Measurements from ENCODE around the gene UBAC1. TPM values are rescaled to one million over a fixed set of nuclear protein-coding genes. Genes with fewer than 3 reads are reported as not detected.
"Not testable (repeated sequence)": the region's sequence is repeated elsewhere in the genome, so short reads cannot be mapped to it uniquely, and the experiment has no call there.

The UBAC1 gene
- total and polyA plus RNA-seq, 5 donors from 2014 or later: 17.8 to 27.7 (median 23.8) TPM

DNA sequence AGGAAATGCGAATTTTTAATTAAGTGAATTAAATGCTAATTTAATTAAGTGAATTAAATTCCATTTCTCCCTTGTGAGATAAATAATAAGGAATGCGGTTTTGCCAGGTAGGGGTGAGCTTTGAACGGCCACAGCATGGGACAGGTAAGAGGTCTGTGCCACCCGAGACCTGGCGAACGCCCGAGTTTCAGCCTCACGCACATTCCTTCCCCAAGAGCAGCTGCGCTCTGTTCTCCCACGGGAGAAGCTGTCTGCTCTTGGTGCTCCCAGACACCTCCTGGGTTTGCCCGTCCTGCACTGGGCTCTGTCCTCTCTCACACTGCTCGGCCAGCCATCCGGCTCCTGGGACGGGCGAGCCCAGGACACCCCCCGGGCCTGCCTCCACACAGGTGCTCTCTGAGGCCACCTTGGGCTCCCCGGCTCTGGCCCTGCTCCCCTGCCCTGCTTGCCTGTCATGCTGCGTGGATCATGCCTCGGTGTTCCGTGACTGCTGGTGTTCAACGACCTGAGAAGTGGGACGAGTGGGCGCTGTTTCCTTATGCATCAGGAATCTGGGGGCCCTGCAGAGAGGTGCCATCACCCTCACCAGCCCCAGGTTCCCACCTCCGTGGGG, 40.1 kb downstream of the UBAC1 start:
- no peak overlapping the region for H3K27ac Mint-ChIP-seq
- H3K4me3 Mint-ChIP-seq: no peak overlapping the region
- Histone ChIP-seq H3K27me3 (ENCODE audit: control insufficient read depth, insufficient read depth, low read length) (no peaks in the 10 kb centered on the region), H3K9me3 (ENCODE audit: control insufficient read depth in 2 of 2, low read length in 2 of 2) (peaks cover 10 to 37% of the 10 kb centered on the region in 2 experiments), H3K27ac (ENCODE audit: insufficient read depth, low read length, poor library complexity, severe bottlenecking) (no peak overlapping the region), H3K4me3 (ENCODE audit: low read depth, low read length) (no peak overlapping the region), H3K36me3 (ENCODE audit: control insufficient read depth, insufficient read depth, low read length) (no peaks in the 10 kb centered on the region), H3K4me1 (ENCODE audit: control insufficient read depth, insufficient read depth, low read length, poor library complexity, severe bottlenecking) (no peaks in the 10 kb centered on the region)
- peaks cover 1 to 25% (median 7%) of the 10 kb centered on the region in 7 donors for H3K9me3 Mint-ChIP-seq
- peaks cover 0 to 11% (median 2%) of the 10 kb centered on the region in 4 donors for H3K4me1 Mint-ChIP-seq
- peaks cover 13% of the 10 kb centered on the region for H3K36me3 Mint-ChIP-seq
- no peak for ATAC-seq (ENCODE audit: low read depth in 2 of 2)
- no peak for DNase-seq
- peaks cover 6% of the 10 kb centered on the region for H3K27me3 Mint-ChIP-seq

GRCh38 chr9:135920256-135920930, 40.8 kb downstream of the UBAC1 start:
- H3K4me3 ChIP-seq (ENCODE audit: low read depth, low read length): no peak overlapping the region

DNA sequence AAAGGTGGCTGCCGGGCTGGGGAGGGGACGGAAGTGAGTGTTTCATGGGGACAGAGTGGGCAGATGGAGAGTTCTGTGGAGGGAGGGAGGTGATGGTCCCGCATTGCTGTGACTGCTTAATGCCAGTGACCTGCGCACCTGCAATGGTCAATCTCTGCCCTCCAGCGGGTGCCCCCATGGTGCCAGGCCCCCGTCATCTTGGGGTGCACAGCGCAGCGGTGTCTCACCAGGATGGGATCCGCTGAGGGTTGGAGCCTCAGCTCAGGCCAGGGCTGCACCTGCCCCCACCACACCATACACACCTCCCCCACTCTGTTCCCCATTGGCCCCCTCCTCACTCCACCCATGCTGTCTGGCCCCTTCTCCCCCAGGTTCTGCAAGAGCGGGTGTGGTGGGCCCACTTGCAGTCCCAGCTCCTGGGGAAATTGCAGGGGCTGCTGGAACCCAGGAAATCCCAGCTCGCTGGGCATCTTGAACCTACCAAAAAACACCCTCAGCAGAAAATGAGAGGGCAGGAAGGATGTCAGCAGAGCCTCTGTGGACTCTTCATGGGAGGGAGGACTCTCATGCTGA, 41.8 kb downstream of the UBAC1 start:
- H3K27me3 Mint-ChIP-seq: peaks cover 6% of the 10 kb centered on the region
- no peak overlapping the region for H3K4me3 Mint-ChIP-seq
- H3K9me3 Mint-ChIP-seq: peaks cover 3 to 42% (median 13%) of the 10 kb centered on the region in 7 donors
- Histone ChIP-seq H3K9me3 (ENCODE audit: control insufficient read depth in 2 of 2, low read length in 2 of 2) (peaks cover 18 to 54% of the 10 kb centered on the region in 2 experiments), H3K4me3 (ENCODE audit: low read depth, low read length) (no peak overlapping the region), H3K27ac (ENCODE audit: insufficient read depth, low read length, poor library complexity, severe bottlenecking) (no peak overlapping the region), H3K27me3 (ENCODE audit: control insufficient read depth, insufficient read depth, low read length) (no peaks in the 10 kb centered on the region), H3K36me3 (ENCODE audit: control insufficient read depth, insufficient read depth, low read length) (peaks cover 17% of the 10 kb centered on the region), H3K4me1 (ENCODE audit: control insufficient read depth, insufficient read depth, low read length, poor library complexity, severe bottlenecking) (no peaks in the 10 kb centered on the region)
- no peak overlapping the region for H3K27ac Mint-ChIP-seq
- DNase-seq (no peak), ATAC-seq (ENCODE audit: low read depth in 2 of 2) (no peak)
- H3K4me1 Mint-ChIP-seq: no peaks in the 10 kb centered on the region
- peaks cover 26% of the 10 kb centered on the region for H3K36me3 Mint-ChIP-seq

More at GRCh38 chr9:135920256-135920930, 40.8 kb downstream of the UBAC1 start:
- H3K36me3 Mint-ChIP-seq: peaks cover 20% of the 10 kb centered on the region
- H3K4me3 Mint-ChIP-seq: no peak overlapping the region
- Histone ChIP-seq H3K27me3 (ENCODE audit: control insufficient read depth, insufficient read depth, low read length) (no peaks in the 10 kb centered on the region), H3K9me3 (ENCODE audit: control insufficient read depth in 2 of 2, low read length in 2 of 2) (peaks cover 12 to 44% of the 10 kb centered on the region in 2 experiments), H3K36me3 (ENCODE audit: control insufficient read depth, insufficient read depth, low read length) (peaks cover 7% of the 10 kb centered on the region), H3K4me1 (ENCODE audit: control insufficient read depth, insufficient read depth, low read length, poor library complexity, severe bottlenecking) (no peaks in the 10 kb centered on the region), H3K27ac (ENCODE audit: insufficient read depth, low read length, poor library complexity, severe bottlenecking) (no peak overlapping the region)
- peaks cover 3 to 32% (median 9%) of the 10 kb centered on the region in 7 donors for H3K9me3 Mint-ChIP-seq
- no peak overlapping the region for H3K27ac Mint-ChIP-seq
- peaks cover 0 to 4% (median 0%) of the 10 kb centered on the region in 4 donors for H3K4me1 Mint-ChIP-seq
- no peak for DNase-seq
- peaks cover 6% of the 10 kb centered on the region for H3K27me3 Mint-ChIP-seq
- no peak for ATAC-seq (ENCODE audit: low read depth in 2 of 2)

- not testable (repeated sequence) for H3K4me3 ChIP-seq (ENCODE audit: low read depth, low read length); ATAC-seq (ENCODE audit: low read depth in 2 of 2); DNase-seq; H3K4me1 Mint-ChIP-seq; H3K27ac Mint-ChIP-seq; H3K27me3 ChIP-seq (ENCODE audit: control insufficient read depth, insufficient read depth, low read length); H3K27me3 Mint-ChIP-seq; H3K27ac ChIP-seq (ENCODE audit: insufficient read depth, low read length, poor library complexity, severe bottlenecking); H3K4me3 Mint-ChIP-seq; H3K4me1 ChIP-seq (ENCODE audit: control insufficient read depth, insufficient read depth, low read length, poor library complexity, severe bottlenecking)
- H3K36me3 Mint-ChIP-seq: peaks cover 43% of the 10 kb centered on the region
- peaks cover 5 to 57% (median 17%) of the 10 kb centered on the region in 7 donors for H3K9me3 Mint-ChIP-seq
- peaks cover 30% of the 10 kb centered on the region for H3K36me3 ChIP-seq (ENCODE audit: control insufficient read depth, insufficient read depth, low read length)
- peaks cover 23 to 68% of the 10 kb centered on the region in 2 experiments for H3K9me3 ChIP-seq (ENCODE audit: control insufficient read depth in 2 of 2, low read length in 2 of 2)
Observed at GRCh38 chr9:135916227-135916626, 44.9 kb downstream of the UBAC1 start.

DNA sequence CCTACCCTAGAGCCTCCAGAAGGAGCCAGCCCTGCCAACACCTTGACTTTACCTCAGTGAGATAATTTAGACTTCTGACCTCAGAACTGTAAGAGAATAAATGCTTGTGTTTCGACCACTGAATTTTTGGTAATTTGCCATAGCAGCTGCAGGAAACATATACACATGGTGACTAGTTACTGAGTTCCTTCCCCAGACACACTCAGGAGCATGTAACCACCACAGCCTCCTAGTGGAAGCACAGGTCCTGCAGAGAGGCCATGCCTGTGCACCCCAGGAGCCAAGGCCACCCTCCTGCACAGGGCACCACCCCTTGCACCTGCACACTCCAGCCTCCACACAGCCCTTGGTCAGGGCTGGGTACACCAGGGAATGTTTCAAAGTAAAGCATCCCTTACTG, 46.3 kb downstream of the UBAC1 start:
- Histone ChIP-seq H3K4me3 (ENCODE audit: low read depth, low read length) (no peak overlapping the region), H3K4me1 (ENCODE audit: control insufficient read depth, insufficient read depth, low read length, poor library complexity, severe bottlenecking) (no peaks in the 10 kb centered on the region), H3K36me3 (ENCODE audit: control insufficient read depth, insufficient read depth, low read length) (peaks cover 35% of the 10 kb centered on the region), H3K9me3 (ENCODE audit: control insufficient read depth in 2 of 2, low read length in 2 of 2) (peaks cover 23 to 67% of the 10 kb centered on the region in 2 experiments), H3K27me3 (ENCODE audit: control insufficient read depth, insufficient read depth, low read length) (no peaks in the 10 kb centered on the region), H3K27ac (ENCODE audit: insufficient read depth, low read length, poor library complexity, severe bottlenecking) (no peak overlapping the region)
- H3K4me1 Mint-ChIP-seq: peaks cover 9 to 20% (median 14%) of the 10 kb centered on the region in 4 donors
- no peak overlapping the region for H3K27ac Mint-ChIP-seq
- no peak for DNase-seq
- H3K9me3 Mint-ChIP-seq: peaks cover 5 to 59% (median 17%) of the 10 kb centered on the region in 7 donors
- no peak for ATAC-seq (ENCODE audit: low read depth in 2 of 2)
- peaks cover 6% of the 10 kb centered on the region for H3K27me3 Mint-ChIP-seq
- H3K36me3 Mint-ChIP-seq: peaks cover 56% of the 10 kb centered on the region
- H3K4me3 Mint-ChIP-seq: no peak overlapping the region

DNA sequence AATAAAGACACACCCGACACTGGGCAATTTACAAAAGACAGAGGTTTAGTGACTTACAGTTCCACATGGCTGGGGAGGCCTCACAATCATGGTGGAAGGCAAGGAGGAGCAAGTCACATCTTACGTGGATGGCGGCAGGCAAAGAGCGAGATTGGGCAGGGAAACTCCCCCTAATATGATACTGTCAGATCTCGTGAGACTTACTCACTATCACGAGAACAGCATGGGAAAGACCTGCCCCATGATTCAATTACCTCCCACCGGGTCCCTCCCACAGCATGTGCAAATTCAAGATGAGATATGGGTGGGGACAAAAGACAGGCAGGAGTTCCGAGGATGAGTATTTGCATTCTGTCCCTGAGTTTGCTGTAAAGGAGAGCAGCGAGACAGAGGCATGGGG, 49.9 kb downstream of the UBAC1 start:
- peaks cover 49% of the 10 kb centered on the region for H3K36me3 Mint-ChIP-seq
- H3K27me3 Mint-ChIP-seq; ATAC-seq (ENCODE audit: low read depth in 2 of 2); H3K4me3 Mint-ChIP-seq; DNase-seq; H3K27ac ChIP-seq (ENCODE audit: insufficient read depth, low read length, poor library complexity, severe bottlenecking); H3K4me3 ChIP-seq (ENCODE audit: low read depth, low read length); H3K27me3 ChIP-seq (ENCODE audit: control insufficient read depth, insufficient read depth, low read length): not testable (repeated sequence)
- peaks cover 21% of the 10 kb centered on the region for H3K4me1 ChIP-seq (ENCODE audit: control insufficient read depth, insufficient read depth, low read length, poor library complexity, severe bottlenecking)
- peaks cover 35% of the 10 kb centered on the region for H3K36me3 ChIP-seq (ENCODE audit: control insufficient read depth, insufficient read depth, low read length)
- peaks cover 0 to 35% (median 8%) of the 10 kb centered on the region in 7 donors for H3K9me3 Mint-ChIP-seq
- H3K27ac Mint-ChIP-seq: peak overlapping the region; percentile 65 to 89 (median 65)
- H3K4me1 Mint-ChIP-seq: peaks cover 22 to 40% (median 26%) of the 10 kb centered on the region in 4 donors
- peaks cover 13 to 32% of the 10 kb centered on the region in 2 experiments for H3K9me3 ChIP-seq (ENCODE audit: control insufficient read depth in 2 of 2, low read length in 2 of 2)

- H3K27me3 ChIP-seq (ENCODE audit: control insufficient read depth, insufficient read depth, low read length): no peaks in the 10 kb centered on the region
- peaks cover 26% of the 10 kb centered on the region for H3K4me1 ChIP-seq (ENCODE audit: control insufficient read depth, insufficient read depth, low read length, poor library complexity, severe bottlenecking)
- Mint-ChIP-seq H3K9me3 (peaks cover 0 to 31% (median 8%) of the 10 kb centered on the region in 7 donors), H3K27me3 (no peaks in the 10 kb centered on the region), H3K36me3 (peaks cover 45% of the 10 kb centered on the region), H3K27ac (peak overlapping the region in 1 of 3 donors; percentile 65), H3K4me3 (peak overlapping the region in 2 of 4 donors; percentile 10 to 94), H3K4me1 (peaks cover 23 to 45% (median 30%) of the 10 kb centered on the region in 4 donors)
- no peak for DNase-seq
- H3K4me3 ChIP-seq (ENCODE audit: low read depth, low read length): no peak overlapping the region
- H3K27ac ChIP-seq (ENCODE audit: insufficient read depth, low read length, poor library complexity, severe bottlenecking): no peak overlapping the region
- ATAC-seq (ENCODE audit: low read depth in 2 of 2): no peak
- H3K36me3 ChIP-seq (ENCODE audit: control insufficient read depth, insufficient read depth, low read length): peaks cover 32% of the 10 kb centered on the region
- H3K9me3 ChIP-seq (ENCODE audit: control insufficient read depth in 2 of 2, low read length in 2 of 2): peaks cover 12 to 27% of the 10 kb centered on the region in 2 experiments
Observed at GRCh38 chr9:135910757-135911156, 50.4 kb downstream of the UBAC1 start.

Measured in CD4-positive, CD25-positive, alpha-beta regulatory T cell (primary cell).